Neural progenitor cell (in vitro differentiated cells): ENCODE measurements around the gene PHYHIPL.

Experiments used
- CTCF ChIP-seq: fragments of 200-600 bp; sonication (generic); IDR thresholded peaks from 2 replicates; pipeline ENCODE4 v1.5.1; 2017; ENCODE audit warnings: antibody characterized with exemption, mild to moderate bottlenecking
- EZH2 ChIP-seq: fragments of 200-600 bp; sonication (generic); IDR thresholded peaks from 2 replicates; pipeline ENCODE4 v1.6.1; 2017; ENCODE audit warnings: antibody characterized with exemption, mild to moderate bottlenecking, moderate library complexity

GRCh38 chr10:59127991-59128390, 48.5 kb upstream of the PHYHIPL start:
- TF ChIP-seq EZH2: no peak
- TF ChIP-seq CTCF: no peak
